GM21447 (cell line): ENCODE data around the gene AGTPBP1.
"Not testable (repeated sequence)": the region's sequence is repeated elsewhere in the genome, so short reads cannot be mapped to it uniquely, and the experiment has no call there.

ENCODE experiments used
- ATAC-seq: cut with Tn5 transposase; IDR thresholded peaks from one replicate; pipeline ENCODE4 v1.9.1; 2021; ENCODE audit not compliant: unreplicated experiment

AGTPBP1 gene

GRCh38 chr9:85717818-85718217 lies 23.9 kb downstream of the AGTPBP1 start:
- not testable (repeated sequence) for ATAC-seq

DNA sequence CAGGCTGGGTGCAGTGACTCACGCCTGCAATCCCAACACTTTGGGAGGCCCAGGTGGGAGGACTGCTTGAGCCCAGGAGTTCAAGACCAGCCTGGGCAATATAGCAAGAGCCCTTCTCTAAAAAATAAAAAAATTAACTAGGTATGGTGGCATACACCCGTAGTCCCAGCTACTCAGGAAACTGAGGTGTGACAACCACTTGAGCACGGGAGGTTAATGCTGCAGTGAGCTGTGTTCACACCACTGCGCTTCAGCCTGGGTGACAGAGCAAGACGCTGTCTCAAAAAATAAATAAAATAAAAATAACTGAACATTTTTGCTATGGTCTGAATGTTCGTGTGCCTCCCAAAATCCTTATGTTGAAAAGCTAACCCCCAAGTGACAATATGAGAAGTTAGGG lies 24.5 kb downstream of the AGTPBP1 start:
- no peak for ATAC-seq

DNA sequence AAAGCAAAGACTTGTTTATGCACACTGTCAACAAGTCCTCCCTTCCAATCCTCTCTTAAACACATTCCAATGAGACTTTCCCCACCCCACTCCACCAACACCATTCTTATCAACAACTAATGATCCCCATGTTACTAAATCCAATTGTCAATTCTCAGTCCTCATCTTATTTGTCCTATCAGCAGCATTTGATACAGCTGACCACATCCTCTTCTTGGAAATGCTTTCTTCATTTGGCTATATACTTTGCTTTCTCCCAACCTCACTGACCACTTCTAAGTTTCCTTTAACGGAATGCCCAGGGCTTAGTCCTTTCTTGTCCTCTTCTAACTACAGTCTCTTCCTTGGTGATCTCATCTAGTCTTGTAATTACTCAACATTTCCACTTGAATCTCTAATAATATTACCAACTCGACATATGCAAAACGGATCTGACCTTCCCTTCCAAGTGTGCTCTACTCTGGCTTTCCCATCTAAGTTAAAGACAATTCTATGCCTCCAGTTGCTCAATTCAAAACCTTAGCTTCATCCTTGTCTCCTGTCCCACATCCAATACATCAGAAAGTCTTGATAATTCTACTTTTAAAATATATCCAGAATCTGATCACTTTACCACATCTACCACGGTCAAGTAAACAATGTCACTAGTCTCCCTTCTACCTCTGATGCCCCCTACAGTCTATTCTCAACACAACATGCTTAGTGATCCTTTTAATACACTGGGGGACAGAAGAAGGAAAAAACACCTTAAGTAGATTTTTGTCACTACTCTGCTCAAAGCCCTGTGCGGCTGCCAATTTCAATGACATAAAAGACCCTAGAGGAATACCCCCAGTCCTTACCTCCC lies 25.5 kb downstream of the AGTPBP1 start:
- peak; percentile 66 for ATAC-seq

DNA sequence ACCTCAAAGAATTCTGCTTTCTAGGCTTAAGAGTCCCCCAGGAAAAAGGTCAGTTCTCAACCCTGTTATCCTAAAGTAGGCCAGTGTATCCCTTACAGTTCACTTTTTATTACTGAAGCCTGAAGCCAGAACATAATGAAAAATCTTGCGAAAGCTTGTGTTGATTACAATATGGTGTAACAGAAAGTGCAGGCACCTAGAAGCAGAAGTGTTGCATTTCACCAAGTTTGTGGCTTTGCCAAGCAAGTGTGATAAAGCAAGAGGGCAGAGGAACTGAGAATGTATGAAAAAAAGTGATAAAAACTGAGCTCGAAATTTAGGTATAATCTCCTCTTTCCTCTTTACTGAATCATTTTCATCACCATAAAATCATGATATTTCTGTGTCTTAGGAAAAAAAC lies 26.2 kb downstream of the AGTPBP1 start:
- peak; percentile 73 for ATAC-seq

DNA sequence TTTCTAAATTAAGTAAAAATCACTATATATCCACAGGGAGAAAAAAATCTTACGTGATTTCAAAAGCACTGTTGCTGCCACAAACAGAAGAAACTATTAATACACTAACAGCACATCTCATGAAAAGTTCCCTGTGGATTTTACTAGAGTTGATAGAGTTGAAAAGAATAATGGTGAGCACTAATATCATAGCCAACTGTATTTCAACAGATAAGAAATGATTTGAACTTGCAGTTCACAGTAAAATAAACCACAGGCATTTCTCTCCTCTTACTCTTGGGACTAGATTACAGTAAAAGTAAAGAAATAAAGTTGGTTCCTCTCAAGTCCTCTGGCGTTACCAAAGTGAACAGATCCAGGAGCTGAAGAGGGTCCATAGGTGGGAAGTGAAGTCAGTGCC lies 27.9 kb downstream of the AGTPBP1 start:
- ATAC-seq: no peak

- no peak for ATAC-seq
These were observed 37.0 kb downstream of the AGTPBP1 start for GRCh38 chr9:85704744-85705143.

GRCh38 chr9:85703398-85703797 lies 38.4 kb downstream of the AGTPBP1 start:
- no peak for ATAC-seq

GRCh38 chr9:85702726-85703289 lies 38.9 kb downstream of the AGTPBP1 start:
- ATAC-seq: no peak

GRCh38 chr9:85702191-85702590 lies 39.6 kb downstream of the AGTPBP1 start:
- no peak for ATAC-seq

GRCh38 chr9:85700330-85700729 lies 41.4 kb downstream of the AGTPBP1 start:
- ATAC-seq: no peak

DNA sequence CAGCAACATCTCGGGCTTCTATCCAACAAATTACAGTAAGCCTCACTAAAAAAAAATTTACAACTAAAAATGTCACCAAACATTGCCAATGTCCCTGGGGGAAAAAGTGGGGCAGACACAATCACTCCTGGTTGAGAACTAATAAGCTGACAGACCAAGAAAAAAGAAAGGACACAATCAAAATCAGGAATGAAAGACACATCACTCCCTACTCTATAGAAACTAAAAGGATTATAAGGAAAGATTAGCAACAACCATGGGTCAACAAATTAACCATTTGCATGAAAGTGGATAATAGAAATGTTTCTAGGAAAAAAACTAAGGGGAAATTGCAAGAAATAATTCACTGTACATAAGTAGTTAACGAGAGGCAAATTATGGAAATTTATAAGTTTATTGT lies 53.4 kb downstream of the AGTPBP1 start:
- no peak for ATAC-seq

- no peak for ATAC-seq
These were observed 56.7 kb downstream of the AGTPBP1 start for GRCh38 chr9:85685081-85685480.

- ATAC-seq: no peak
These were observed 65.0 kb downstream of the AGTPBP1 start for GRCh38 chr9:85676790-85677189.

- no peak for ATAC-seq
These were observed 74.4 kb downstream of the AGTPBP1 start for GRCh38 chr9:85667374-85667773.

- ATAC-seq: no peak
These were observed 75.7 kb downstream of the AGTPBP1 start for GRCh38 chr9:85666086-85666485.

GRCh38 chr9:85662573-85662972 lies 79.2 kb downstream of the AGTPBP1 start:
- ATAC-seq: no peak

DNA sequence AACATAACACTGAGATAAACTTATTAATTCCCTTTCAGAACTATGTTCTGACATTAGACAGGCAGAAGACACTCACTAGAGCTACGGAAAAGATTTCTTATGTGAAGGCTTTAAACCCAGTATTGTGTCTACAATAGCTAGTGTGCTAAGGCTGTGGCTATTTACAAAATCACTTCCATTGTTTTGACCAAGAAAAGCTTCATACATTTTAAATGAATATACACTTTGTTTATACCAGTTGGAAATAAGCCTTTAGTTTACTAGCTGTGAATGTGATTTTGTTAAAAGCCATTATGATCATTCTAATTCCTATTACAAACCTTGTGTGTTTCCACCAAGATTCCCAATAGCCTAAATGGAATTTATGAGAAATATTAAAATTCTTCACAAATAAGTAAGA lies 83.0 kb downstream of the AGTPBP1 start:
- no peak for ATAC-seq

- ATAC-seq: no peak
These were observed 88.6 kb downstream of the AGTPBP1 start for GRCh38 chr9:85653153-85653552.

DNA sequence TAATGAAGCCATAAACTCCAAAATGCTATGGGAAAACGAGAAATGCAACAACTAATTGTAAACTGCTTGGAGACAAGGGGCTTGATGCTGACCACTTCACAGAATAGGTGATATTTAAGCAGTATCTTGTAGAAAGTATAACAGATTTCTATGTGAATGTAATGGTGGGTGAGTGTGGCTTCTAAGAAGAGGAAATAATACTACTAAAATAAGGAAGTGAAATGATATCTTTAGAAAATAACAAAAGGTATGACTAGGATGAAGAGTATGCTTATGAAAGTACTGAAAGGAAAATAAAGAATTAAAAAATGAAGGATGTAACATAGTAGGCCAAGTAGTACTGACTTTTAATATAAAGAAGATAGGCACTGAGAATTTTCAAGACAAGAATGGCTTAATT lies 94.2 kb downstream of the AGTPBP1 start:
- ATAC-seq: peak; percentile 76

DNA sequence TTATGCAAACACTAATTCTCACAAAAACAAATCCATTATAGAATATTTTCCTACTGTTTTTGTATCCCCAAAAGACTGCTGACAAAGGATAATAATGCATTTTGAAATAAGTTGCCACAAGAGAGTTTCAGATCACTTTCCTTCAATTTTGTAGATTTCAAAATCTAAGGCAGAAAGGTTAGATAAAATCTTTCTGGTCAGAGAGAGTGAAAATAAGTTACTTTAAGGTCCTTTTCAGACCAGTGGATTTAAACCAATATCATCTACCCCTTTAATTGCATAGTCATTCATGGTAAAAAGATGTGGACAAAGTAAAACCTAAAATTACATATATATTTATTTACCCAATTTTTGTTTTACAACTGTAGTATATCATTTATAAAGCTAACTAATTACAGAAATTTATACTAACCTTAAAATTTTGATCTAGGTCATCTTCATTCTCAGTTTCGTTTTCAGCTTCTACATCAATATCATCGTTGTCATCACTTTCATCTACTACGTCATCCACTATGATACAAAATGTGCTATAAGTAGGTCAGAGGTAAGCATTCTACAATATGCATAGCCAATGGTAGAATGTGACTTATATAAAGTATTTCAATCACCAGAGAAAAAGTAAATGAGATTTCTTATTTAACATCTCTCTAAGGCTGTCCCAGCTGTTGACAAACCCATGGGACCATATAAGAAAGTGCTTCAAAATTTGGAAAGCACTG lies 95.7 kb downstream of the AGTPBP1 start:
- ATAC-seq: no peak

GRCh38 chr9:85640425-85640824 lies 101.3 kb downstream of the AGTPBP1 start:
- no peak for ATAC-seq

DNA sequence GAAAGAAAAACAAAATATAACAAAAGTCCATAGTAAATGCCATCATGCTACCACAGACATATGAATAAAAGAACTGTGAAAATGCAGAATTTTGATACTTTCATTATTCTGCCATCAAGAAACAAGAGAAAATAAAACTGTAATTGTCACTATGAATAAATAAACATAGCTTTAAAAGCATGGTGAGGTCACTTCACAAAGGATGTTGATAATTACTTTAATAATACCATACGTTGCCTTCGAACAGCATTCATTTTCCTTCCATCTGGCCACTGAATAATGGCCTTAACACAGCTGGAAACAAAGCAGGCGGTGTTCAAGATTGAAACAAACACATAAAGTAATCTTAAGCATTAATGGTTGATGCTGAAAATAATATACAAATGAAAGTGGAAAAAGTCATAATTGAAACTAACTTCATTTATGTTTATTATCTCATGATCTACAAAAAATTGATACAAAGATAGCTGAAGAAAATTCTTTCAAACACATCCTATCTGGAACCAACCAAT lies 102.0 kb downstream of the AGTPBP1 start:
- ATAC-seq: no peak
